ENCODE data around the gene LIPI.

LIPI gene

DNA sequence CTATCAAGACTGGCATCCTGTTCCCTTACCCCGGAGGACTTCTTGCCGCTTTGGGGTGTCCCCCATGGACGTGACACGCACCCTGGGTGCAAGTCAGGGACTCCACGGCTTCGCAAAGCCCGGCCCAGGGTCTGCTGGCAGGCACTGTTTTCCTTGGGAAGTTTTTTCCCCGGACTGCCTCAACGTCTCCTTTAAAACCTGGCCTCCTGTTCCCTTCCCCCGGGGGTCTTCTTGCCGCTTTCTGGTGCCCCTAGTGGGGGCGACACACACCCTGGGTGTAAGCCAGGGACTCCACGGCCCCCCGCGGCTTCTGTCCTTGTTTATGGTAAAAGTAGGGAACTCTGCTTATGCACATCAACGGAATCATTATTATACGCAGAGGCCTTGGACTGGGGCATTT, 136.6 kb downstream of the LIPI start:
- no peak for DNase-seq (ENCODE audit: low spot score)
- TF ChIP-seq, protein P1, sequence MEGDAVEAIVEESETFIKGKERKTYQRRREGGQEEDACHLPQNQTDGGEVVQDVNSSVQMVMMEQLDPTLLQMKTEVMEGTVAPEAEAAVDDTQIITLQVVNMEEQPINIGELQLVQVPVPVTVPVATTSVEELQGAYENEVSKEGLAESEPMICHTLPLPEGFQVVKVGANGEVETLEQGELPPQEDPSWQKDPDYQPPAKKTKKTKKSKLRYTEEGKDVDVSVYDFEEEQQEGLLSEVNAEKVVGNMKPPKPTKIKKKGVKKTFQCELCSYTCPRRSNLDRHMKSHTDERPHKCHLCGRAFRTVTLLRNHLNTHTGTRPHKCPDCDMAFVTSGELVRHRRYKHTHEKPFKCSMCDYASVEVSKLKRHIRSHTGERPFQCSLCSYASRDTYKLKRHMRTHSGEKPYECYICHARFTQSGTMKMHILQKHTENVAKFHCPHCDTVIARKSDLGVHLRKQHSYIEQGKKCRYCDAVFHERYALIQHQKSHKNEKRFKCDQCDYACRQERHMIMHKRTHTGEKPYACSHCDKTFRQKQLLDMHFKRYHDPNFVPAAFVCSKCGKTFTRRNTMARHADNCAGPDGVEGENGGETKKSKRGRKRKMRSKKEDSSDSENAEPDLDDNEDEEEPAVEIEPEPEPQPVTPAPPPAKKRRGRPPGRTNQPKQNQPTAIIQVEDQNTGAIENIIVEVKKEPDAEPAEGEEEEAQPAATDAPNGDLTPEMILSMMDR (IDR thresholded peaks at IDR 0.05; ENCODE audit: extremely low read depth, missing control alignments) = no peak

DNA sequence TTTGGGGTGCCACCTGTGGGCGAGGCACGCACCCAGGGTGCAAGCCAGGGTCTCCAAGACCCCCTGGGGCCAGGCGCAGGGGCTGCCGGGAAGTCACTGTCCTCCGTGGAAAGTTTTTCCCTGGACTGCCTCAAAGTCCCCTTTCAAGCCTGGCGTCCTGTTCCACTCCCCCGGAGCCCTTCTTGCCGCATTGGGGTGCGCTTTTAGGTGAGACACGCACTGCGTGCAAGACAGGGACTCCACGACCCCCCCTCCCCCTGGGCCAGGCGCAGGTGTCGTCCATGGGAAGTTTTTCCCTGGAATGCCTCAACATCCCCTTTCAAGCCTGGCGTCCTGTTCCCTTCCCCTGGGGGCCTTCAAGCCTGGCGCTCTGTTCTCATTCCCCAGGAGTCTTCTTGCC, 137.1 kb downstream of the LIPI start:
- DNase-seq (ENCODE audit: low spot score) = no peak
- TF ChIP-seq, protein P1 (IDR thresholded peaks at IDR 0.05; ENCODE audit: extremely low read depth, missing control alignments) = no peak

DNA sequence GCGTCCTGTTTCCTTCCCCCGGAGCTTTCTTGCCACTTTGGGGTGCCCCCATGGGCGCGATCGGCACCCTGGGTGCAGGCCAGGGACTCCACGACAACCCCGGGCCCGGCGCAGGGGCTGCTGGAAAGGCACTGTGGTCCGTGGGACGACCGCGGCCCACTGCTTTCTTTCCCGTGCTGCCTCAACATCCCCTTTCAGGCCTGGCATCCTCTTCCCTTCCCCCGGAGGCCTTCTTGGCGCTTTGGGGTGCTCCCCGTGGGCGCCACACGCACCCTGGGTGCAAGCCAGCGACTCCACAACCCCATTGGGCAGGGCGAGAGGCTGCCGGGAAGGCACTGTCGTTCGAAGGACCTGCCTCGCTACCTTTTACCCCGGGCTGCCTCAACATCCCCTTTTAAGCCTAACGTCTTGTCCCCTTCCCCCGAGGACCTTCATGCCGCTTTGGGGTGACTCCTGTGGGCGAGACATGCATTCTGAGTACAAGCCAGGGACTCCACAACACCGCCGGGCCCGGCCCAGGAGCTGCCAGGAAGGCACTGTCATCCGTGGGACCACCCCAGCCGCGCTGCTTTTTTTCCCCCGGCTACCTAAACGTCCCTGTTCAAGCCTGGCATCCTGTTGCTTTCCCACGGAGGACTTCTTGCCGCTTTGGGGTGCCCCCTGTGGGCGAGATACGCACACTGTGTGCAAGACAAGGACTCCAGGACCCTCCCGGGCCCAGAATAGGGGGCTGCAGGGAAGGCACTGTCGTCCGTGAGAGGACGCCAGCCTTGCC, 137.8 kb downstream of the LIPI start:
- TF ChIP-seq, protein P1 (IDR thresholded peaks at IDR 0.05; ENCODE audit: extremely low read depth, missing control alignments) = no peak
- no peak for DNase-seq (ENCODE audit: low spot score)

DNA sequence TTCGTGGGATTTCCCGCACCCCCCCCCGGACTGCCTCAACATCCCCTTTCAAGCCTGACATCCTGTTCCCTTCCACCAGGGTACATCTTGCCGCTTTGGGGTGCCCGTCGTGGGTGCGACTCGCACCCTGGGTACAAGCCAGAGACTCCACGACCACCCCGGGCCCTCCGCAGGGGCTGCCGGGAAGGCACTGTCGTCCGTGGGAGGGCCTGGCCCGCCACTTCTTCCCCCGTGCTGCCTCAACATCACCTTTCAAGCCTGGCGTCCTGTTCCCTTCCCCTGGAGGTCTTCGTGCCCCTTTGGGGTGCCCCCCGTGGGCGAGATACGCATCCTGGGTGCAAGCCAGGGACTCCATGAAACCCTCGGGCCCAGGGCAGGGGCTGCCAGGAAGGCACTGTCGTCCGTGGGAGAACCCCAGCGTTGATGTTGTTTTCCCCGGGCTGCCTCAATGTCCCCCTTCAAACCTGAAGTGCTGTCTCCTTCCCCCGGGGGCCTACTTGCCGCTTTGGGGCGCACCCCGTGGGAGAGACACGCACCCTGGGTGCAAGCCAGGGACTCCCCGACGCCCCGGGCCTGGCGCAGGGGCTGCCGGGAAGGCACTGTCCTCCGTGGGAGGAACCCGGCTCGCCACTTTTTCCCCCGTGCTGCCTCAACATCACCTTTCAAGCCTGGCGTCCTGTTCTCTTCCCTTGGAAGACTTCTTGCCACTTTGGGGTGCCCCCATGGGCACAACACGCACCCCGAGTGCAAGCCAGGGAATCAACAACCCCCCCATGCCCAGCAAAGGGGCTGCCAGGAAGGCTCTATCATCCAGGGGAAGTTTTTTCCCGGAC, 138.6 kb downstream of the LIPI start:
- DNase-seq (ENCODE audit: low spot score) = no peak
- TF ChIP-seq, protein P1 (IDR thresholded peaks at IDR 0.05; ENCODE audit: extremely low read depth, missing control alignments) = no peak

DNA sequence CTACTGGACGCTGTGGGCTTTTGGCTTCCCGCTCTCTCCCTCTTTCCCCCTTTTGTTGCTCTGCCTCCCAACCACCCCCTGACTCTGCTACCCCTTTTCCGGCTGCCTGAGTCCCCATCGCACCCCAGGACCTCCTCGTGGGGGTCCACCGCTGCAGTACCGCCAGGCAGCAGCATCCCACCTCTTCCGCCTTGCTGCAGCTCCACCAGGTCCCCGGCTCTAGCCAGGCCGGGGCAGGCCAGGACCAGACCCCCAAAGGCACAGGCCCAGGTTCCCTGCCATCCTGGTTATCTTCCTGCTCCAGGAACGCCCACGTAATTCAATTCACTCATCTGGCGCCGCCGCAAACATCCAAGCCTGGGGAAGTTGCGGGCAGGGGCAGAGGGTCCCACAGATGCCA, 139.8 kb downstream of the LIPI start:
- DNase-seq (ENCODE audit: low spot score) = no peak
- TF ChIP-seq, protein P1 (IDR thresholded peaks at IDR 0.05; ENCODE audit: extremely low read depth, missing control alignments) = no peak

DNA sequence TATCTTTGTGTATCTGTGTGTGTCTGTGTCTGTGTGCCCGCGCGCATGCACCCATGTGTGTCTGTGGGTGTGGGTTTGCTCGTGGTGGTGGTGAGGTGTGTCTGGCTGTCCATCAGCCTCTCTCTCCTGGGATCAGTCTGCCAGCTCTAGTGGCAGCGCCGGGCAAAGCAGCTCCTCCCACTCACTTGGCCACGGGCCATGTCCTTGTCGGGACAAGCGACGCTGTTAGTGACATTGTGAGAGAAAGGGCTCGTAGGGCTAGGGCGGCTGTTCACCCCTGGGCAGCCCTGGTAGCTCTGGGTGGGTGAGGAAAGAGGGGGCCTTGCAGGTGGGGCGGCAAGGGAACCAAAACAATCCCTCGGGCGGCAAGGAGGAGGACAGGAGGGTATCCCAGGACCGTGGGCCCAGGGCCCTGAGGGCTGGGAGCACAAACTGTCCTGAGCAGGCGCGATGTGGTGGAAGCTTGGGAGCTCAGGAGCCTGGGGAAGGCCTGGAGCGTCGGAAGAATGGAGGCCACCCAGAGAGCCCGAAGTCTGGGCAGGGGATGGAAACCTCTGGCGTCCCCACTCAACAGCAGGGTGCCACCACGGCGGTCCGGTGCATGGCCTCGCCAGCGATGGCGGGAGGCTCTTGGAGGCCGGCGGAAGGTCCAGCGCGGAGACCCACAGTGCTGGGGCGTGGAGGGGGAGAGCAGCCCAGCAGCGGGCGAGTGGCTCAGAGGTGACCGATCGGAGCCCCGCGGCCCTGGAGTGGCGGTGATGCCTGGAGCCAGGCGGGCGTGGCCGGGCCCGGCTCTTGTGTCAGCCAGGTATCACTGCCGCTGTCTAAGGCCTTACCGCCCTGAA, 140.5 kb downstream of the LIPI start:
- TF ChIP-seq, protein P1 (IDR thresholded peaks at IDR 0.05; ENCODE audit: extremely low read depth, missing control alignments) = no peak
- no peak for DNase-seq (ENCODE audit: low spot score)
